CD4-positive, alpha-beta T cell (primary cell): ENCODE results near the gene MYH10. TPM values are rescaled to one million over a fixed set of nuclear protein-coding genes. Genes with fewer than 3 reads are reported as not detected.

ENCODE experiments used
- ATAC-seq: fragments of 200-7000 bp; cut with Tn5 transposase; one replicate; pipeline ENCODE4 v1.10.0; 2022; ENCODE audit warnings: mild to moderate bottlenecking; ENCODE audit not compliant: poor library complexity
- CTCF ChIA-PET: fragments of 350-600 bp; sonication (Branson Sonifier 250); formaldehyde crosslinking; loops from one replicate; lab custom pipeline; 2021; ENCODE audit warnings: antibody characterized with exemption, inconsistent platforms; lab: Charles Lee
- POLR2A ChIA-PET: fragments of 350-600 bp; sonication (Branson Sonifier 250); formaldehyde crosslinking; loops from one replicate; lab custom pipeline; 2021; ENCODE audit warnings: antibody characterized with exemption, inconsistent platforms; lab: Charles Lee
- DNase-seq, 14 experiments: peaks; one replicate each; pipeline ENCODE4 v3.0.0-alpha.2; 2013 to 2020; ENCODE audit warnings: mixed read lengths in 2 of 14
- H3K27ac ChIP-seq, 2 donors: one replicate each; pipeline versions ENCODE4 v1.5.1 to v1.7.0; 2013; ENCODE audit warnings: low read length in 2 of 2, low read depth in 1 of 2, mild to moderate bottlenecking in 1 of 2
- H3K27me3 ChIP-seq, 2 experiments: 1 replicate in 1 of 2; 2 replicates in 1 of 2; pipeline versions ENCODE4 v1.6.1 to v1.7.0; 2013; ENCODE audit warnings: low read length in 2 of 2, control low read depth in 1 of 2, mild to moderate bottlenecking in 1 of 2, moderate library complexity in 1 of 2; ENCODE audit not compliant: insufficient read depth in 2 of 2, control insufficient read depth in 1 of 2
- H3K36me3 ChIP-seq: one replicate; pipeline ENCODE4 v1.6.1; 2013; ENCODE audit warnings: low read length, control low read depth; ENCODE audit not compliant: insufficient read depth
- H3K4me1 ChIP-seq: one replicate; pipeline ENCODE4 v1.6.1; 2013; ENCODE audit warnings: low read length, control low read depth; ENCODE audit not compliant: insufficient read depth
- H3K4me3 ChIP-seq: one replicate; pipeline ENCODE4 v1.5.1; 2013; ENCODE audit warnings: mild to moderate bottlenecking, low read length, moderate library complexity
- H3K9me3 ChIP-seq, 2 experiments: 1 replicate in 1 of 2; 2 replicates in 1 of 2; pipeline versions ENCODE4 v1.6.1 to v1.7.0; 2013; ENCODE audit warnings: low read length in 2 of 2, mild to moderate bottlenecking in 2 of 2, control low read depth in 1 of 2, moderate library complexity in 1 of 2; ENCODE audit not compliant: control insufficient read depth in 1 of 2, insufficient read depth in 1 of 2
- H3K27ac Mint-ChIP-seq: one replicate; pipeline ENCODE4 v1.8.0; 2020; ENCODE audit warnings: mixed read lengths
- H3K27me3 Mint-ChIP-seq: one replicate; pipeline ENCODE4 v1.8.0; 2021; ENCODE audit warnings: mixed read lengths
- H3K36me3 Mint-ChIP-seq: one replicate; pipeline ENCODE4 v1.8.0; 2021; ENCODE audit warnings: low read depth, mixed read lengths
- H3K4me1 Mint-ChIP-seq: one replicate; pipeline ENCODE4 v1.8.0; 2021; ENCODE audit warnings: low read depth, mixed read lengths
- H3K4me3 Mint-ChIP-seq: one replicate; pipeline ENCODE4 v1.8.0; 2020; ENCODE audit warnings: mild to moderate bottlenecking, mixed read lengths
- H3K9me3 Mint-ChIP-seq: one replicate; pipeline ENCODE4 v1.8.0; 2020; ENCODE audit warnings: mixed read lengths
- intact Hi-C, 2 experiments: fragments of 100-400 bp; cut with DNase I in 1 of 2; cut with micrococcal nuclease in 1 of 2; formaldehyde crosslinking; loops; one replicate each; pipeline versions ENCODE4 v1.15.1 to v1.9.0; 2023 to 2025; cut with DNase I, micrococcal nuclease
- total RNA-seq, 174 experiments: library from RNA in 2 of 174; stranded (reverse) in 2 of 174; gene quantifications; one replicate each; pipeline ENCODE4 v1.2.3 and lab custom pipeline; 2021 to 2026
- TF ChIP-seq, protein P1 (sequence below): fragments of 200-600 bp; IDR thresholded peaks from one replicate; pipeline ENCODE4 v1.8.0; 2022; ENCODE audit warnings: antibody characterized with exemption, mild to moderate bottlenecking

The MYH10 gene
- total RNA-seq, 2 experiments from 2014 or later, result 1.5 to 1.9 TPM

DNA sequence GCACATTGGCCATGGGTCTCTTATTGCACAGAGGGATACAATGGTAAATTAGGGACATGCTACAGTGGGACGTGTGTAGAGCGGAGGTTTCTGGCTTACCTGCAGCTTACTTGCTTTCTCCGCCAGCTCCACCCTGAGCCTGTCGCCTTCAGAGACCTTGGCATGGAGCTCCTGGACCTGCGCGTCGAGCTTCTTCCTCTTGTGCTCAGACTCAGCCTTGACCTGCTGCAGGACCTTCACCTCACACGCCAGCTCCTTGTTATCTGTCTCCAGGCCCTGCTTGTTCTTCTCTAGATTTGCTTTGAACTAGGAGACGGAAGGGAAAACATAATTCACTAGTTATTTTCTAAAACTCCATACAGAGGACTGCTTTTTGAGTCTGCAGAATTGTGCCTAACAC is 131.4 kb downstream of the MYH10 start:
- ChIA-PET CTCF (no interaction called here), POLR2A (no interaction called here)
- Histone ChIP-seq H3K4me3 (no peak overlapping the region), H3K27ac (no peak overlapping the region), H3K36me3 (no peaks in the 10 kb centered on the region), H3K4me1 (no peaks in the 10 kb centered on the region), H3K27me3 (no peaks in the 10 kb centered on the region), H3K9me3 (no peaks in the 10 kb centered on the region)
- DNase-seq, result no peak
- no peak for ATAC-seq
- Mint-ChIP-seq H3K4me1 (no peaks in the 10 kb centered on the region), H3K9me3 (no peaks in the 10 kb centered on the region), H3K27me3 (no peaks in the 10 kb centered on the region), H3K4me3 (no peak overlapping the region), H3K27ac (no peak overlapping the region), H3K36me3 (peaks cover 2% of the 10 kb centered on the region)
- TF ChIP-seq, protein P1, sequence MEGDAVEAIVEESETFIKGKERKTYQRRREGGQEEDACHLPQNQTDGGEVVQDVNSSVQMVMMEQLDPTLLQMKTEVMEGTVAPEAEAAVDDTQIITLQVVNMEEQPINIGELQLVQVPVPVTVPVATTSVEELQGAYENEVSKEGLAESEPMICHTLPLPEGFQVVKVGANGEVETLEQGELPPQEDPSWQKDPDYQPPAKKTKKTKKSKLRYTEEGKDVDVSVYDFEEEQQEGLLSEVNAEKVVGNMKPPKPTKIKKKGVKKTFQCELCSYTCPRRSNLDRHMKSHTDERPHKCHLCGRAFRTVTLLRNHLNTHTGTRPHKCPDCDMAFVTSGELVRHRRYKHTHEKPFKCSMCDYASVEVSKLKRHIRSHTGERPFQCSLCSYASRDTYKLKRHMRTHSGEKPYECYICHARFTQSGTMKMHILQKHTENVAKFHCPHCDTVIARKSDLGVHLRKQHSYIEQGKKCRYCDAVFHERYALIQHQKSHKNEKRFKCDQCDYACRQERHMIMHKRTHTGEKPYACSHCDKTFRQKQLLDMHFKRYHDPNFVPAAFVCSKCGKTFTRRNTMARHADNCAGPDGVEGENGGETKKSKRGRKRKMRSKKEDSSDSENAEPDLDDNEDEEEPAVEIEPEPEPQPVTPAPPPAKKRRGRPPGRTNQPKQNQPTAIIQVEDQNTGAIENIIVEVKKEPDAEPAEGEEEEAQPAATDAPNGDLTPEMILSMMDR, result no peak
- intact Hi-C loops, result no loop called here

GRCh38 chr17:8496081-8496480 is 134.4 kb downstream of the MYH10 start:
- Histone ChIP-seq H3K27me3 (no peaks in the 10 kb centered on the region), H3K36me3 (no peaks in the 10 kb centered on the region), H3K9me3 (peaks cover 0 to 15% of the 10 kb centered on the region in 2 experiments), H3K4me1 (no peaks in the 10 kb centered on the region), H3K27ac (no peak overlapping the region), H3K4me3 (no peak overlapping the region)
- intact Hi-C loops, result no loop called here
- CTCF ChIA-PET, result no interaction called here
- POLR2A ChIA-PET, result no interaction called here
- TF ChIP-seq, protein P1, result no peak
- no peaks in the 10 kb centered on the region for H3K9me3 Mint-ChIP-seq
- H3K27me3 Mint-ChIP-seq, result no peaks in the 10 kb centered on the region
- H3K36me3 Mint-ChIP-seq, result peaks cover 12% of the 10 kb centered on the region
- no peak for ATAC-seq
- no peaks in the 10 kb centered on the region for H3K4me1 Mint-ChIP-seq
- DNase-seq, result no peak
- no peak overlapping the region for H3K27ac Mint-ChIP-seq
- no peak overlapping the region for H3K4me3 Mint-ChIP-seq

- POLR2A ChIA-PET, result no interaction called here
- intact Hi-C loops, result no loop called here
- peaks cover 20% of the 10 kb centered on the region for H3K36me3 Mint-ChIP-seq
Observed at GRCh38 chr17:8494506-8495111, 135.9 kb downstream of the MYH10 start.

More at GRCh38 chr17:8494506-8495111, 135.9 kb downstream of the MYH10 start:
- ATAC-seq (no peak), DNase-seq (no peak)
- no peak overlapping the region for H3K27ac ChIP-seq
- CTCF ChIA-PET, result no interaction called here
- peaks cover 0 to 18% of the 10 kb centered on the region in 2 experiments for H3K9me3 ChIP-seq
- no peaks in the 10 kb centered on the region for H3K4me1 Mint-ChIP-seq
- no peak overlapping the region for H3K4me3 Mint-ChIP-seq
- H3K27me3 Mint-ChIP-seq, result no peaks in the 10 kb centered on the region
- H3K27ac Mint-ChIP-seq, result no peak overlapping the region
- no peaks in the 10 kb centered on the region for H3K36me3 ChIP-seq
- no peaks in the 10 kb centered on the region for H3K27me3 ChIP-seq
- TF ChIP-seq, protein P1, result no peak
- no peaks in the 10 kb centered on the region for H3K9me3 Mint-ChIP-seq
- no peaks in the 10 kb centered on the region for H3K4me1 ChIP-seq
- no peak overlapping the region for H3K4me3 ChIP-seq
